HG03575 (cell line): ENCODE data around the gene CD99.
A peak's percentile ranks its signal among the peaks of the same experiment; 100 is the strongest.

Source experiments
- ATAC-seq: cut with Tn5 transposase; IDR thresholded peaks from one replicate; pipeline ENCODE4 v1.9.1; 2021; ENCODE audit not compliant: unreplicated experiment, insufficient number of reproducible peaks, low FRiP score; ENCODE audit errors: extremely low read depth

The CD99 gene

GRCh38 chrX:2694914-2695267 lies 3.8 kb downstream of the CD99 start:
- ATAC-seq: no peak

GRCh38 chrX:2696698-2697215 lies 5.7 kb downstream of the CD99 start:
- ATAC-seq: peak; percentile 91

- ATAC-seq: no peak
These were observed 6.2 kb downstream of the CD99 start for GRCh38 chrX:2697306-2697705.

- no peak for ATAC-seq
These were observed 6.7 kb downstream of the CD99 start for GRCh38 chrX:2697741-2698299.

- ATAC-seq: no peak
These were observed 7.5 kb downstream of the CD99 start for GRCh38 chrX:2698604-2699003.

- ATAC-seq: no peak
These were observed 8.9 kb downstream of the CD99 start for GRCh38 chrX:2699959-2700358.

GRCh38 chrX:2700405-2701320 lies 9.6 kb downstream of the CD99 start:
- no peak for ATAC-seq

GRCh38 chrX:2701600-2701999 lies 10.5 kb downstream of the CD99 start:
- ATAC-seq: no peak

- ATAC-seq: no peak
These were observed 12.9 kb downstream of the CD99 start for GRCh38 chrX:2703991-2704369.

- ATAC-seq: no peak
These were observed 14.1 kb downstream of the CD99 start for GRCh38 chrX:2705046-2705832.

- peak; percentile 69 for ATAC-seq
These were observed 16.3 kb downstream of the CD99 start for GRCh38 chrX:2707334-2707760.

- ATAC-seq: no peak
These were observed 16.9 kb downstream of the CD99 start for GRCh38 chrX:2708021-2708420.

GRCh38 chrX:2708592-2709188 lies 17.6 kb downstream of the CD99 start:
- no peak for ATAC-seq

GRCh38 chrX:2709556-2709955 lies 18.5 kb downstream of the CD99 start:
- no peak for ATAC-seq

- no peak for ATAC-seq
These were observed 19.1 kb downstream of the CD99 start for GRCh38 chrX:2710041-2710840.

GRCh38 chrX:2711441-2711840 lies 20.3 kb downstream of the CD99 start:
- no peak for ATAC-seq

GRCh38 chrX:2712428-2712827 lies 21.3 kb downstream of the CD99 start:
- ATAC-seq: no peak
